Psoas muscle (tissue), 8 donors: ENCODE measurements around the gene L2HGDH. TPM values are rescaled to one million over a fixed set of nuclear protein-coding genes. Genes with fewer than 3 reads are reported as not detected.

Source experiments
- ATAC-seq, 4 donors: fragments of 200-7000 bp; cut with Tn5 transposase; one replicate each; pipeline ENCODE4 v1.9.1; 2020; ENCODE audit warnings: moderate library complexity in 3 of 4, mild to moderate bottlenecking in 2 of 4
- DNase-seq, 2 donors: peaks; one replicate each; pipeline ENCODE4 v3.0.0-alpha.2; 2020
- H3K27ac ChIP-seq: fragments of 200-600 bp; one replicate; pipeline ENCODE4 v1.8.0; 2022
- H3K27me3 ChIP-seq, 3 donors: fragments of 200-600 bp in 1 of 3; one replicate each; pipeline versions ENCODE4 v1.6.1 to v1.8.0; 2013 to 2022; ENCODE audit warnings: low read length in 2 of 3, mild to moderate bottlenecking in 2 of 3, moderate library complexity in 1 of 3; ENCODE audit not compliant: insufficient read depth in 3 of 3
- H3K36me3 ChIP-seq, 2 donors: fragments of 200-600 bp in 1 of 2; one replicate each; pipeline versions ENCODE4 v1.6.1 to v1.8.0; 2013 to 2022; ENCODE audit warnings: low read depth in 1 of 2, mild to moderate bottlenecking in 1 of 2, moderate library complexity in 1 of 2; ENCODE audit not compliant: insufficient read depth in 1 of 2
- H3K4me1 ChIP-seq: fragments of 200-600 bp; one replicate; pipeline ENCODE4 v1.8.0; 2022
- H3K4me3 ChIP-seq: fragments of 200-600 bp; one replicate; pipeline ENCODE4 v1.8.0; 2022; ENCODE audit warnings: mild to moderate bottlenecking
- H3K9me3 ChIP-seq: fragments of 200-600 bp; one replicate; pipeline ENCODE4 v1.8.0; 2022
- CTCF ChIP-seq: fragments of 200-600 bp; IDR thresholded peaks from one replicate; pipeline ENCODE4 v1.8.0; 2022; ENCODE audit warnings: antibody characterized with exemption
- WGBS, 3 donors: extraction: QIAGEN DNeasy Blood & Tissue Kit; methylation state at CpG; one replicate each; pipeline versions ENCODE4 v1.1.6 to v1.1.7; 2013; 5-methylcytosine and 5-hydroxymethylcytosine counted together
- intact Hi-C, 2 donors: fragments of 100-400 bp; cut with DNase I; formaldehyde crosslinking; loops; one replicate each; pipeline versions ENCODE4 v1.11.0 to v1.14.2; 2022
- polyA plus RNA-seq, 3 donors: library from polyadenylated mRNA; stranded (reverse); fragments of 200-250 nt; gene quantifications; one replicate each; pipeline ENCODE4 v1.2.3, GENCODE V29; 2013
- total RNA-seq, 4 donors: library from RNA; stranded (reverse); fragmentation: NEBNext Ultra II Directional in 2 of 4; extraction: Animal tissue kit (Norgen Biotek cat#: 25700) in 2 of 4; gene quantifications; one replicate each; pipeline versions ENCODE4 v1.2.1 to v1.2.4, GENCODE V29; 2021 to 2023
- donor health status: healthy with polysubstance abuse.
- donor health status: DM: no; HTN: no; CAD: no; lungs with moderate emphysema.
- donor health status: Bipolar disorder and iron deficiency.
- donor health status: healthy.
- donor health status: DM: yes; HTN: yes; CAD: no.
- donor health status: DM: no; HTN: no; CAD: no.
- donor health status: DM: no; HTN: no; CAD: no.
- donor health status: DM: yes; HTN: yes; CAD: no.

Gene L2HGDH
- total and polyA plus RNA-seq, 7 donors: 3.5 to 10.9 (median 10.0) TPM

GRCh38 chr14:50301914-50302313 is 10.1 kb downstream of the L2HGDH start:
- Histone ChIP-seq H3K36me3 (peaks cover 0 to 6% of the 10 kb centered on the region in 2 donors), H3K4me1 (no peaks in the 10 kb centered on the region), H3K9me3 (no peaks in the 10 kb centered on the region), H3K27ac (no peak overlapping the region), H3K4me3 (no peak overlapping the region), H3K27me3 (no peaks in the 10 kb centered on the region)
- intact Hi-C loops: no loop called here
- TF ChIP-seq CTCF: no peak
- ATAC-seq (no peak), DNase-seq (no peak)

GRCh38 chr14:50299585-50299984 is 12.4 kb downstream of the L2HGDH start:
- Histone ChIP-seq H3K27me3 (no peaks in the 10 kb centered on the region), H3K9me3 (no peaks in the 10 kb centered on the region), H3K27ac (no peak overlapping the region), H3K4me1 (no peaks in the 10 kb centered on the region), H3K4me3 (no peak overlapping the region), H3K36me3 (peaks cover 0 to 6% of the 10 kb centered on the region in 2 donors)
- ATAC-seq (no peak), DNase-seq (no peak)
- 97 to 100% (median 99%) methylated on average over 2 of the region's 2 CpGs for WGBS, 3 donors
- intact Hi-C loops: no loop called here
- no peak for TF ChIP-seq CTCF

- Histone ChIP-seq H3K4me3 (no peak overlapping the region), H3K27me3 (no peaks in the 10 kb centered on the region), H3K4me1 (no peaks in the 10 kb centered on the region), H3K27ac (no peak overlapping the region), H3K9me3 (no peaks in the 10 kb centered on the region), H3K36me3 (peaks cover 0 to 13% of the 10 kb centered on the region in 2 donors)
- no peak for TF ChIP-seq CTCF
- DNase-seq (no peak), ATAC-seq (no peak)
- intact Hi-C loops: no loop called here
- WGBS, 3 donors: 89 to 98% (median 97%) methylated on average over 5 of the region's 5 CpGs
Measured at GRCh38 chr14:50290306-50290705, 21.7 kb downstream of the L2HGDH start.

- no peaks in the 10 kb centered on the region for H3K4me1 ChIP-seq
- intact Hi-C loops: no loop called here
- no peaks in the 10 kb centered on the region for H3K9me3 ChIP-seq
- DNase-seq (no peak), ATAC-seq (no peak)
- no peak overlapping the region for H3K4me3 ChIP-seq
- TF ChIP-seq CTCF: no peak
- H3K27ac ChIP-seq: no peak overlapping the region
- 96 to 98% (median 97%) methylated on average over 5 of the region's 5 CpGs for WGBS, 3 donors
- no peaks in the 10 kb centered on the region for H3K27me3 ChIP-seq
- peaks cover 0 to 4% of the 10 kb centered on the region in 2 donors for H3K36me3 ChIP-seq
Measured at GRCh38 chr14:50288146-50288545, 23.9 kb downstream of the L2HGDH start.

- ATAC-seq: peak; percentile 48 to 92 (median 88)
- intact Hi-C loops: no loop called here
- Histone ChIP-seq H3K36me3 (no peaks in the 10 kb centered on the region), H3K9me3 (no peaks in the 10 kb centered on the region), H3K27me3 (no peaks in the 10 kb centered on the region), H3K4me1 (no peaks in the 10 kb centered on the region), H3K4me3 (no peak overlapping the region), H3K27ac (peak overlapping the region; percentile 63)
- no peak for TF ChIP-seq CTCF
- no peak for DNase-seq
Measured at GRCh38 chr14:50285861-50286260, 26.2 kb downstream of the L2HGDH start.
